Renal pelvis (tissue), 4 donors: ENCODE data around the gene NTM. TPM values are rescaled to one million over a fixed set of nuclear protein-coding genes. Genes with fewer than 3 reads are reported as not detected.

ENCODE experiments used
- DNase-seq: peaks from one replicate; pipeline ENCODE4 v3.0.0-alpha.2; 2013
- polyA plus RNA-seq, 3 donors: library from polyadenylated mRNA; unstranded; fragments of 120-200 nt; gene quantifications; one replicate each; pipeline ENCODE4 v1.2.1, GENCODE V29; 2013; ENCODE audit not compliant: insufficient read length in 3 of 3

The NTM gene
- polyA plus RNA-seq, 3 donors, result 37.2 to 44.8 (median 37.5) TPM

GRCh38 chr11:131543389-131544025 is 173.1 kb downstream of the NTM start:
- no peak for DNase-seq

- no peak for DNase-seq
These were observed 174.2 kb downstream of the NTM start for GRCh38 chr11:131544591-131544990.

GRCh38 chr11:131546218-131546895 is 175.9 kb downstream of the NTM start:
- no peak for DNase-seq

GRCh38 chr11:131549099-131549498 is 178.7 kb downstream of the NTM start:
- DNase-seq, result no peak

GRCh38 chr11:131549770-131550169 is 179.4 kb downstream of the NTM start:
- no peak for DNase-seq

- no peak for DNase-seq
These were observed 189.9 kb downstream of the NTM start for GRCh38 chr11:131560287-131560686.

- no peak for DNase-seq
These were observed 191.1 kb downstream of the NTM start for GRCh38 chr11:131561501-131561900.

- no peak for DNase-seq
These were observed 191.6 kb downstream of the NTM start for GRCh38 chr11:131561972-131562371.

- DNase-seq, result no peak
These were observed 197.9 kb downstream of the NTM start for GRCh38 chr11:131568318-131568717.

GRCh38 chr11:131571571-131571970 is 201.2 kb downstream of the NTM start:
- DNase-seq, result no peak

- DNase-seq, result no peak
These were observed 202.0 kb downstream of the NTM start for GRCh38 chr11:131572423-131572822.

GRCh38 chr11:131579932-131580387 is 209.5 kb downstream of the NTM start:
- DNase-seq, result peak; percentile 26

GRCh38 chr11:131580476-131580875 is 210.1 kb downstream of the NTM start:
- DNase-seq, result no peak

GRCh38 chr11:131581046-131581445 is 210.6 kb downstream of the NTM start:
- no peak for DNase-seq

GRCh38 chr11:131582021-131582525 is 211.7 kb downstream of the NTM start:
- no peak for DNase-seq

- DNase-seq, result no peak
These were observed 213.0 kb downstream of the NTM start for GRCh38 chr11:131583421-131583820.

- no peak for DNase-seq
These were observed 213.5 kb downstream of the NTM start for GRCh38 chr11:131583938-131584337.

- no peak for DNase-seq
These were observed 214.6 kb downstream of the NTM start for GRCh38 chr11:131584785-131585592.

- DNase-seq, result no peak
These were observed 217.6 kb downstream of the NTM start for GRCh38 chr11:131588057-131588456.

GRCh38 chr11:131591051-131591461 is 220.6 kb downstream of the NTM start:
- no peak for DNase-seq

- DNase-seq, result no peak
These were observed 221.7 kb downstream of the NTM start for GRCh38 chr11:131592152-131592551.

- DNase-seq, result no peak
These were observed 222.3 kb downstream of the NTM start for GRCh38 chr11:131592734-131593133.

GRCh38 chr11:131593301-131593700 is 222.9 kb downstream of the NTM start:
- no peak for DNase-seq
